Stimulated activated CD4-positive, alpha-beta T cell treated with anti-CD3 and anti-CD28 coated beads, Interleukin-1b, Interleukin-23, amount 100 ng/mL, for 4 hours (primary cell): ENCODE measurements around the gene FYB2.

Experiments
- DNase-seq, 2 donors: peaks; one replicate each; pipeline ENCODE4 v3.0.0-alpha.2; 2020; ENCODE audit warnings: low read depth in 2 of 2

Gene FYB2

GRCh38 chr1:56710646-56711045, 108.6 kb downstream of the FYB2 start:
- no peak for DNase-seq

GRCh38 chr1:56709995-56710394, 109.2 kb downstream of the FYB2 start:
- DNase-seq = no peak

GRCh38 chr1:56709269-56709880, 109.8 kb downstream of the FYB2 start:
- DNase-seq = no peak

GRCh38 chr1:56707379-56707778, 111.8 kb downstream of the FYB2 start:
- no peak for DNase-seq

GRCh38 chr1:56703747-56704146, 115.5 kb downstream of the FYB2 start:
- DNase-seq = no peak

GRCh38 chr1:56696663-56697062, 122.5 kb downstream of the FYB2 start:
- no peak for DNase-seq

GRCh38 chr1:56688522-56689026, 130.6 kb downstream of the FYB2 start:
- DNase-seq = no peak

GRCh38 chr1:56686169-56686568, 133.0 kb downstream of the FYB2 start:
- no peak for DNase-seq

GRCh38 chr1:56683569-56683968, 135.6 kb downstream of the FYB2 start:
- no peak for DNase-seq

GRCh38 chr1:56676571-56677035, 142.6 kb downstream of the FYB2 start:
- no peak for DNase-seq

GRCh38 chr1:56675763-56676162, 143.4 kb downstream of the FYB2 start:
- DNase-seq = no peak

- no peak for DNase-seq
These were observed 146.6 kb downstream of the FYB2 start for GRCh38 chr1:56672579-56672978.

- no peak for DNase-seq
These were observed 147.7 kb downstream of the FYB2 start for GRCh38 chr1:56671542-56671941.

- DNase-seq = no peak
These were observed 148.1 kb downstream of the FYB2 start for GRCh38 chr1:56671085-56671484.

- DNase-seq = no peak
These were observed 148.9 kb downstream of the FYB2 start for GRCh38 chr1:56670350-56670749.
